WTC11 (cell line): ENCODE results near the gene NGB.

Experiments used
- ATF3 ChIP-seq: sonication (generic); formaldehyde crosslinking; conservative IDR thresholded peaks from 2 replicates; pipeline ENCODE4 v1.8.1; 2022; ENCODE audit warnings: mild to moderate bottlenecking, missing genetic modification reagents
- CREM ChIP-seq: sonication (generic); formaldehyde crosslinking; IDR thresholded peaks from 2 replicates; pipeline ENCODE4 v1.8.1; 2022; ENCODE audit warnings: mild to moderate bottlenecking, missing genetic modification reagents, moderate library complexity
- CTCF ChIP-seq: fragments of 200-600 bp; IDR thresholded peaks from 2 replicates; pipeline ENCODE4 v1.8.0; 2022; ENCODE audit warnings: antibody characterized with exemption
- FOXK1 ChIP-seq: sonication (generic); formaldehyde crosslinking; IDR thresholded peaks from 2 replicates; pipeline ENCODE4 v1.8.0; 2022; ENCODE audit warnings: mild to moderate bottlenecking, moderate library complexity, missing genetic modification reagents
- NR3C1 ChIP-seq: sonication (generic); formaldehyde crosslinking; conservative IDR thresholded peaks from 2 replicates; pipeline ENCODE4 v1.8.1; 2023; ENCODE audit warnings: low read depth, mild to moderate bottlenecking, missing genetic modification reagents
- USF1 ChIP-seq: sonication (generic); formaldehyde crosslinking; IDR thresholded peaks from 2 replicates; pipeline ENCODE4 v1.8.0; 2022; ENCODE audit warnings: mild to moderate bottlenecking, missing genetic modification reagents
- ZSCAN18 ChIP-seq: fragments of 250-450 bp; sonication (Bioruptor Pico); IDR thresholded peaks from 2 replicates; pipeline ENCODE4 v2.1.2; 2022; ENCODE audit warnings: mild to moderate bottlenecking, moderate library complexity

GRCh38 chr14:77275601-77276017, 4.6 kb upstream of the NGB start:
- no peak for TF ChIP-seq CTCF
- TF ChIP-seq USF1 = no peak
- TF ChIP-seq ATF3 = no peak
- TF ChIP-seq FOXK1 (CRISPR knock-in tag) = no peak
- no peak for TF ChIP-seq ZSCAN18 (CRISPR knock-in tag)
- TF ChIP-seq NR3C1 (CRISPR knock-in tag) = no peak
- TF ChIP-seq CREM (CRISPR knock-in tag) = no peak
